K562 (cell line): ENCODE measurements around the gene RETN. TPM values are rescaled to one million over a fixed set of nuclear protein-coding genes. Genes with fewer than 3 reads are reported as not detected.
A peak's percentile ranks its signal among the peaks of the same experiment; 100 is the strongest.

Source experiments
- ATAC-seq: fragments of 200-7000 bp; cut with Tn5 transposase; 3 replicates; pipeline ENCODE4 v1.9.1; 2020; ENCODE audit warnings: moderate library complexity
- BruUV-seq: library from RNA; stranded (reverse); fragments of 400-500 nt; replicated peaks from 2 replicates; lab custom pipeline; 2021; lab: Mats Ljungman, UMichigan
- CTCF ChIA-PET: fragments of 300-600 bp; formaldehyde crosslinking; extraction: SDS; loops from one replicate; lab custom pipeline; 2021; ENCODE audit warnings: low intra/inter-chr PET ratio; lab: Yijun Ruan, JAX
- POLR2A ChIA-PET: fragments of 300-600, 350-650 bp; sonication (Branson Sonifier 250); formaldehyde crosslinking; extraction: SDS; loops from one replicate; lab custom pipeline; 2021; ENCODE audit warnings: antibody characterized with exemption, inconsistent platforms; lab: Yijun Ruan, JAX
- DNase-seq, 4 experiments: peaks; one replicate each; pipeline versions ENCODE4 v3.0.0 to v3.0.0-alpha.2; 2011 to 2018; ENCODE audit warnings: low spot score in 3 of 4, mixed read lengths in 3 of 4; ENCODE audit errors: extremely low read depth in 1 of 4
- FAIRE-seq: peaks from 2 replicates; lab custom pipeline; 2011; peaks lifted over from hg19 to GRCh38; lab: Jason Lieb, UNC
- H2AFZ ChIP-seq: 2 replicates; pipeline ENCODE4 v1.6.0; 2011; ENCODE audit warnings: low read depth, low read length, control low read depth, inconsistent platforms
- H3K27ac ChIP-seq: fragments of 200-600 bp; 3 replicates; pipeline ENCODE4 v1.8.0; 2011; ENCODE audit warnings: low read depth, mild to moderate bottlenecking, control low read depth, inconsistent platforms, low read length, moderate library complexity, mixed read lengths; ENCODE audit errors: extremely low read depth
- H3K27me3 ChIP-seq, 2 experiments: fragments of 300-600 bp in 1 of 2; 2 replicates in 1 of 2; 3 replicates in 1 of 2; pipeline versions ENCODE4 v1.6.0 to v1.8.0; 2011; ENCODE audit warnings: inconsistent platforms in 2 of 2, low read length in 2 of 2, mild to moderate bottlenecking in 1 of 2, mixed read lengths in 1 of 2, moderate library complexity in 1 of 2; ENCODE audit not compliant: control insufficient read depth in 2 of 2, insufficient read depth in 2 of 2
- H3K36me3 ChIP-seq: fragments of 300-600 bp; 3 replicates; pipeline ENCODE4 v1.8.0; 2011; ENCODE audit warnings: mild to moderate bottlenecking, low read length, inconsistent platforms; ENCODE audit not compliant: control insufficient read depth, insufficient read depth
- H3K4me1 ChIP-seq, 2 experiments: fragments of 200-600 bp in 1 of 2; replicated peaks in 1 of 2; 2 replicates in 1 of 2; 3 replicates in 1 of 2; pipeline versions ENCODE4 v1.5.1 to v1.8.0; 2011; ENCODE audit warnings: inconsistent platforms in 2 of 2, low read length in 2 of 2, mild to moderate bottlenecking in 1 of 2, mixed read lengths in 1 of 2, moderate library complexity in 1 of 2; ENCODE audit not compliant: control insufficient read depth in 2 of 2, insufficient read depth in 2 of 2
- H3K4me2 ChIP-seq: 2 replicates; pipeline ENCODE4 v1.6.1; 2011; ENCODE audit warnings: low read length, control low read depth, inconsistent platforms, mixed read lengths; ENCODE audit not compliant: insufficient read depth
- H3K4me3 ChIP-seq: fragments of 200-600 bp; sonication (generic), shearing (Covaris generic); 2 replicates; pipeline ENCODE4 v1.5.1; 2016; ENCODE audit warnings: control low read depth, inconsistent platforms
- H3K79me2 ChIP-seq: fragments of 200-600 bp; 3 replicates; pipeline ENCODE4 v1.8.0; 2011; ENCODE audit warnings: low read length, inconsistent platforms; ENCODE audit not compliant: control insufficient read depth, insufficient read depth
- H3K9ac ChIP-seq, 2 experiments: 2 replicates each; pipeline versions ENCODE4 v1.6.0 to v1.6.1; 2011; ENCODE audit warnings: low read depth in 2 of 2, low read length in 2 of 2, control low read depth in 1 of 2, inconsistent platforms in 1 of 2, mild to moderate bottlenecking in 1 of 2, mixed read lengths in 1 of 2; ENCODE audit not compliant: insufficient read depth in 1 of 2
- H3K9me1 ChIP-seq: one replicate; pipeline ENCODE4 v1.6.0; 2011; ENCODE audit warnings: inconsistent platforms, mild to moderate bottlenecking, low read length, moderate library complexity; ENCODE audit not compliant: control insufficient read depth, insufficient read depth
- H3K9me3 ChIP-seq: replicated peaks from 2 replicates; pipeline ENCODE4 v1.5.1; 2011; ENCODE audit warnings: low read depth, low read length, inconsistent platforms; ENCODE audit not compliant: control insufficient read depth, insufficient read depth
- H4K20me1 ChIP-seq: replicated peaks from 2 replicates; pipeline ENCODE4 v1.6.1; 2011; ENCODE audit warnings: low read length, inconsistent platforms, mixed read lengths; ENCODE audit not compliant: control insufficient read depth, insufficient read depth
- CEBPG ChIP-seq, 3 experiments: fragments of 200-800 bp in 1 of 3; sonication (Bioruptor generic) in 1 of 3; sonication (generic) in 1 of 3; formaldehyde crosslinking in 1 of 3; IDR thresholded peaks in 2 of 3; conservative IDR thresholded peaks in 1 of 3; 2 replicates each; pipeline versions ENCODE4 v1.6.1 to v1.8.0; 2016 to 2022; ENCODE audit warnings: missing compliant biosample characterization in 2 of 3, missing genetic modification characterization in 2 of 3, mild to moderate bottlenecking in 1 of 3, missing genetic modification reagents in 1 of 3
- ID3 ChIP-seq, 2 experiments: fragments of 250-450 bp in 1 of 2; fragments of 450-650 bp in 1 of 2; sonication (Bioruptor Pico) in 1 of 2; IDR thresholded peaks; 2 replicates each; pipeline versions ENCODE4 v1.6.1 to v1.8.0; 2016 to 2021; ENCODE audit warnings: mild to moderate bottlenecking in 2 of 2, moderate library complexity in 2 of 2, missing compliant biosample characterization in 1 of 2, missing genetic modification characterization in 1 of 2
- NEUROD1 ChIP-seq: fragments of 150-350 bp; IDR thresholded peaks from 2 replicates; pipeline ENCODE4 v1.6.1; 2014; ENCODE audit warnings: borderline replicate concordance, low read length, low read depth; ENCODE audit not compliant: partially characterized antibody
- PBX2 ChIP-seq, 2 experiments: IDR thresholded peaks in 1 of 2; conservative IDR thresholded peaks in 1 of 2; 2 replicates each; pipeline ENCODE4 v1.6.1; 2016; ENCODE audit warnings: low read depth in 2 of 2, mild to moderate bottlenecking in 1 of 2, missing compliant biosample characterization in 1 of 2, missing genetic modification characterization in 1 of 2, moderate library complexity in 1 of 2
- PKNOX1 ChIP-seq: fragments of 450-650 bp; IDR thresholded peaks from 2 replicates; pipeline ENCODE4 v1.6.1; 2016
- RFX1 ChIP-seq: fragments of 450-650 bp; IDR thresholded peaks from 2 replicates; pipeline ENCODE4 v1.6.1; 2016; ENCODE audit warnings: mild to moderate bottlenecking, moderate library complexity
- SPI1 ChIP-seq: IDR thresholded peaks from 2 replicates; pipeline ENCODE4 v1.6.1; 2011; ENCODE audit warnings: low read depth, low read length, control low read depth, borderline replicate concordance
- ZNF384 ChIP-seq: IDR thresholded peaks from 2 replicates; pipeline ENCODE4 v1.6.1; 2012; ENCODE audit warnings: low read depth, low read length, improper control_type of control experiment
- whole genome bisulfite sequencing: fragments of 100-300 bp; shearing (Covaris generic); methylation state at CpG from one replicate; pipeline ENCODE4 v1.1.6; 2016; ENCODE audit warnings: low coverage, mixed read lengths; ENCODE audit not compliant: insufficient coverage; ENCODE audit errors: missing lambda C conversion rate; 5-methylcytosine and 5-hydroxymethylcytosine counted together
- in situ Hi-C: fragments of 300-500 bp; cut with MboI; formaldehyde crosslinking; loops from 4 replicates; pipeline ENCODE4 v1.15.0; 2018; ENCODE audit warnings: inconsistent platforms, mixed read lengths
- intact Hi-C: fragments of 100-400 bp; cut with micrococcal nuclease; formaldehyde crosslinking; loops from 2 replicates; pipeline ENCODE4 v1.14.2; 2022
- polyA plus RNA-seq, 8 experiments: library from polyadenylated mRNA; depleted of rRNA in 4 of 8; stranded (reverse) in 5 of 8; unstranded in 3 of 8; fragments of >200 nt; fragmentation: Nextera tagmentation in 2 of 8; fragmentation: Illumina TruSeq in 1 of 8; extraction: Ambion mirVana in 2 of 8; extraction: Trizol in 1 of 8; gene quantifications; 2 replicates each; pipeline versions ENCODE4 v1.2.1 to v1.2.3, GENCODE V29; 2011 to 2014; ENCODE audit warnings: inconsistent platforms in 1 of 8, missing spikeins in 1 of 8
- total RNA-seq, 7 experiments: library from RNA; depleted of rRNA in 6 of 7; stranded (reverse); fragments of >200 nt in 6 of 7; fragmentation: Illumina TruSeq in 2 of 7; extraction: Trizol in 2 of 7; gene quantifications; 2 replicates each; pipeline versions ENCODE4 v1.2.1 to v1.2.3, GENCODE V29; 2011 to 2021; ENCODE audit warnings: low replicate concordance in 1 of 7

RETN gene
- total and polyA plus RNA-seq, 9 of the 15 experiments (the other 6 are each of a cell fraction or from before 2014, with no cell fraction given), result not detected

- TF ChIP-seq PKNOX1, result peak; percentile 69
- TF ChIP-seq ZNF384, result peak; percentile 46
- TF ChIP-seq SPI1, result peak; percentile 65; the same call in 1 of the 2 replicates
These were observed 11.6 kb upstream of the RETN start (continued) for GRCh38 chr19:7657131-7657751.

GRCh38 chr19:7658219-7658686 is 10.6 kb upstream of the RETN start:
- Histone ChIP-seq H3K79me2 (no peaks in the 10 kb centered on the region), H3K9me1 (no peaks in the 10 kb centered on the region), H3K9ac (no peak overlapping the region), H3K4me3 (no peak overlapping the region), H2AFZ (no peak overlapping the region), H3K9me3 (no peaks in the 10 kb centered on the region), H4K20me1 (no peaks in the 10 kb centered on the region), H3K27ac (no peak overlapping the region), H3K27me3 (peaks cover 4 to 9% of the 10 kb centered on the region in 2 experiments; a peak in 3 of 5 replicates), H3K36me3 (no peaks in the 10 kb centered on the region), H3K4me1 (peaks cover 0 to 6% of the 10 kb centered on the region in 2 experiments; a peak in 2 of 5 replicates), H3K4me2 (no peak overlapping the region)
- ATAC-seq (no peak), FAIRE-seq (no peak), DNase-seq (no peak)
- intact Hi-C loops (no loop called here), in situ Hi-C loops (no loop called here)
- ChIA-PET CTCF (no interaction called here), POLR2A (interaction anchor here (0.6 kb wide), 1 partner anchor 14 kb away, joined by 3 read pairs; no protein-coding TSS in a partner anchor)
- BruUV-seq, result no TSS peak
- TF ChIP-seq PKNOX1, result peak; percentile 88
- TF ChIP-seq RFX1, result peak; percentile 73
- no peak for TF ChIP-seq ID3 (CRISPR knock-in tag; IDR thresholded peaks at IDR 0.05)
- no peak for TF ChIP-seq ID3 (tag; IDR thresholded peaks at IDR 0.05)
- no peak for TF ChIP-seq NEUROD1
- TF ChIP-seq CEBPG (CRISPR knock-in tag; IDR thresholded peaks at IDR 0.05), result no peak
- TF ChIP-seq CEBPG (tag; conservative IDR thresholded peaks at IDR 0.05 in 1 of 2, IDR thresholded peaks at IDR 0.05 in 1 of 2), result no peak
- TF ChIP-seq PBX2 (CRISPR knock-in tag; IDR thresholded peaks at IDR 0.05; ENCODE audit: low read depth), result no peak
- TF ChIP-seq PBX2 (tag; conservative IDR thresholded peaks at IDR 0.05; ENCODE audit: low read depth), result peak; percentile 35; the same call in 1 of the 2 replicates
- WGBS, result 24% methylated on average over 9 of the region's 9 CpGs
